Omental fat pad (tissue), 4 donors: ENCODE data around the gene VWA8. TPM values are rescaled to one million over a fixed set of nuclear protein-coding genes. Genes with fewer than 3 reads are reported as not detected.
"Not testable (repeated sequence)": the region's sequence is repeated elsewhere in the genome, so short reads cannot be mapped to it uniquely, and the experiment has no call there.

Source experiments
- ATAC-seq: fragments of 150-250 bp; one replicate; pipeline ENCODE4 v1.9.1; 2016; ENCODE audit warnings: mild to moderate bottlenecking, moderate library complexity; ENCODE audit not compliant: low FRiP score
- DNase-seq: peaks from one replicate; pipeline ENCODE4 v3.0.0-alpha.2; 2019; ENCODE audit warnings: low spot score
- CTCF ChIP-seq, 3 donors: fragments of 450-650 bp; IDR thresholded peaks; one replicate each; pipeline ENCODE4 v1.5.1; 2016 to 2017; ENCODE audit warnings: antibody characterized with exemption in 3 of 3, mild to moderate bottlenecking in 3 of 3, moderate library complexity in 2 of 3
- total RNA-seq, 4 donors: library from RNA; depleted of rRNA; stranded (reverse); fragments of >200 nt; gene quantifications; one replicate each; pipeline ENCODE4 v1.1.0, GENCODE V29; 2016

VWA8 gene
- total RNA-seq, 4 donors from 2014 or later = 12.4 to 24.7 (median 18.3) TPM

DNA sequence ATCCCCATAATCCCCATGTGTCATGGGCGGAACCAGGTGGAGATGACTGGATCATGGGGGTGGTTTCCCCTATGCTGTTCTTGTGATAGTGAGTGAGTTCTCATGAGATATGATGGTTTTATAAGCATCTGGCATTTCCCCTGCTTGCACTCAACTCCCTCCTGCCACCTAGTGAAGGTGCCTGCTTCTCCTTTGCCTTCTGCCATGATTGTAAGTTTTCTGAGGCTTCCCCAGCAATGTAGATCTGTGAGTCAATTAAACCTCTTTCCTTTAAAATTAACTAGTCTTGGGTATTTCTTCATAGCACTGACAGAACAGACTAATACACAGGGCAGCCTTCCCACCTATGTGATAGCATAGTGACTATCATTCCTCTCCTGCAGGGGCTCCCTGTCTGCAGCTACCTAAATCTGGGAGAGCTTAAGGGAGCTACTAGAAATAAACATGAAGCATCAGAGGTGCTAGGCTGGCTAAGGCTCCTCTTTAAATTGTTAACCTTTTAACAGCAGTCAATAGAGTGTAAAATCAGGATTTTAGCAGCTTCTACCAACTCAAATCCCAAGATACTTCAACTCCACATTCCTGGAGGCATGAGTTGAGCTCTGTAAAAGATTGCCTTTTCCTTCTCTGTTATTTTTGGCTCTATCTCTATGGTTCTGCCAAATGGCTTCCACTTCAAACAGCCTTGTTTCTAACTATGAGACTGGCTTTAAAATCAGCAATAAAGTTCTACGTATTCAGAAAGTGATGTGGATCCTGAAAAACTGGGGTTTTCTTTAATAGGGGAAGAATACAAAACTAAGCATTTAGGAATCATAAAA is 112.3 kb downstream of the VWA8 start:
- TF ChIP-seq CTCF (IDR thresholded peaks at IDR 0.05) = no peak
- ATAC-seq (no peak), DNase-seq (no peak)

DNA sequence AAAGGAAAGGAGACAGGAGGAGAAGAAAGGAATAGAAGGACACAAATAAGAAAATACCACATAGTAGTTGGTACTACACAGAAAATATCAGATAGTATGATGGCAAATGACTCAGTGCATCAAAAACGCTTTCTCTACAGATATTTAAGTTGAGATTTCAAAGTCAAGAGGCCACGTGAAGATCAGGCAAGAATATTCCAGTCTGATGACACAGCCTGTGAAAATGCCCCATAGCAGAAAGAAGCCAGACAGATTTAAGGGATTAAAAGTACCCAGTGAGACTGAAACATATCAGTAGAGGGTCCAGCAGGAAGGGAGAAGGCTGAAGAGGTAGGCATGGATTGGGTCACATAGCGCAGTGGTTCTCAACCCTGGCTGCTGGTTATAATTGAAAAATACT is 113.7 kb downstream of the VWA8 start:
- ATAC-seq = no peak
- no peak for DNase-seq
- no peak for TF ChIP-seq CTCF (IDR thresholded peaks at IDR 0.05)

DNA sequence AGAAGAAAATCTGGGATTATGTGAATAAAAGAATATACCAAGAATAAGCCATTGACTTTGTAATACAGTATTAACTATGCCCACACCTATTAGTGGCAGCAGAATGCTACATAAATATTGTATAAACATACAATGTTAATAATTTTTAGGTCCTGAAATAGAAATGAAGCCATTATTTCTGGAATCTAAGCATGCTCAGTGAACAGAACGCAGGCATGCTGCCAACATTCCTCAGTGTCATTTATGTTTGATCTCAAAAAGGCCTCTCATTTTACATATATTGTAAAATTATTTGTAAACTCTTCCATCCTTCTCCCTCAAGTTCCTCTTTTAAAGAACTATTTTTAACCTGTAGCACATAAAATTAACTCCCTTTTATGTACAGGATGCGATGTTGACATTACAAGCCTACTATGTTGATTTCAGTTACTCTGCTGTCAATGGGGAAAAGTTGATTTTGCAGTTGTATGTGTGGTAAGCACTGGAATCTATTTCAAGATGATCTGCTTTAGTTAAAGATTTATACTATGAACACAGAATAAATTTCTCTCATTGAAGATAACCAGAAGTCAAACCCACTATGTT is 118.8 kb downstream of the VWA8 start:
- DNase-seq (no peak), ATAC-seq (no peak)
- TF ChIP-seq CTCF (IDR thresholded peaks at IDR 0.05) = no peak

GRCh38 chr13:41837629-41838028 is 123.3 kb downstream of the VWA8 start:
- DNase-seq (no peak), ATAC-seq (no peak)
- no peak for TF ChIP-seq CTCF (IDR thresholded peaks at IDR 0.05)

DNA sequence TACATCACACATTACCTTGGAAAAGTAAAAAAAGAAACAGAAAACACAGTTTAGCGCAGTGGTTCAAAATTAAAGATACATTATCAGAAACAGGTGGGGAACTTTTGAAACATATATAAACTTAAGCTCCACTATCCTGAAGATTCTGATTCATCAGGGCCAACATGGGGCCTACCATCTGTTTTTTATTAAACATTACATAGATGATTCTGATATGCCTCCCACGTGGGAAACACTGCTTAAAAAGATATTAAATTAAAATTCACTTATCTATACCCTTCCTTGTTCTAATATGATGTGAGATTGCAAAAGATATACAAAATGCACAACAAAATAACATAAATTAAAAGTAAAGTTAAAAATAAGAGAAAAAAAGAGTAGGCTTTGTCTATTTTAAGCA is 125.0 kb downstream of the VWA8 start:
- ATAC-seq = no peak
- no peak for DNase-seq

DNA sequence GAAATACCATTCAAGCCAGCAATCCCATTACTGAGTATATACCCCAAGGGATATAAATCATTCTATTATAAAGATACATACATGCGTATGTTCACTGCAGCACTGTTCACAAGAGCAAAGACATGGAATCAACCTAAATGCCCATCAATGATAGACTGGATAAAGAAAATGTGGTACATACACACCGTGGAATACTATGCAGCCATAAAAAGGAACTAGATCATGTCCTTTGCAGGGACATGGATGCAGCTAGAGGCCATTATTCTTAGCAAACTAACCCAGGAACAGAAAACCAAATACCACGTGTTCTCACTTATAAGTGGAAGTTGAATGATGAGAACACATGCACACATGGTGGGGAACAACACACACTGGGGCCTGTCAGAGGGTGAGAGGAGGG is 126.2 kb downstream of the VWA8 start:
- not testable (repeated sequence) for ATAC-seq, DNase-seq

More for the DNA sequence above, 125.0 kb downstream of the VWA8 start:
- no peak for TF ChIP-seq CTCF (IDR thresholded peaks at IDR 0.05)

DNA sequence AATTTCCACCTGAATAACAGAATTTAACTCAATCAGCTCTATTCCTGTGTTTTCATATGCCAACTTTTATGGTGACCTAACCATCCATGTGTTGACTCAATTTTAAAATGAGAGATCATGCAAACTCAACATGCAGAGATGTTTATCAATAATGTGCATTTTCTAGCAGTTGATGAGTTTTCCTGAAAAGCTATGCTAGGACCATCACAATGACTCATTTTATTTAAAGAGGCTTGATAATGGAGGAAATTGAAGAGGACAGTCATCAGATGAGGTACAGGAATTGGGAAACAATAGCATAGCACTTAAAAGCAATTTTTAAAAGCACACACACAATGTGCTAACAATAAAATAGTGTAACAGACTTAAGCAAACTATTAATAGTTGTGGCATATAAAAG is 127.1 kb downstream of the VWA8 start:
- DNase-seq (no peak), ATAC-seq (no peak)
- TF ChIP-seq CTCF (IDR thresholded peaks at IDR 0.05) = no peak
